ENCODE data around the gene SAE1.

DNA sequence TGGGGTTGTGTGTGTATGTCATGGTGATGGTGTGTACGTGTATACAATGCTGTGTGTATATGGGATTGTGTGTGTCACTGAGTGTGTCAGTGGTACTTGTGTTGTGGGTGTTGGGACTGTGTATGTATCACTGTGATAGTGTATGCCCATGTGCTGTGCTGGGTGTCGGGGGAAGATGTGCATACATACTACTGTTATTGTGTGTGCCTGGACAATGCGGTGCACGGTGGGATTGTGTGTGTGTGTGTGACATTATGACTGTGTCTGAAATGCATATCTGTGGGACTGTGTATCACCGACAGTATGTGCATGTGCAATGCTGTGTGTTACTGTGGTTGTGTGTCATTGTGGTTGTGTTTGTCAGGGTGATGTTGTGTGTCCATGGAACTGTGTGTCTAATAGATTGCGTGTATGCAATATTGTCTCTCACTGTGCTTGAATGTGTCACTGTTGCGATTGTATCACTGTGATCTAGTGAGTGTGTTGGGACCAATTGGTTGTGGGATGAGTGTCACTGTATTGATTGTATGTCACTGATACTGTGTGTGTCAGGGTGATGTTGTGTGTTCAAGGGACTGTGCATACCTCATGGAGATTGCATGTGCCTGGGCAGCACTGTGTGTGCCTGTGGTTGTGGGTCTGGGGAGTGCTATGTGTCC, 111.4 kb downstream of the SAE1 start:
- TF ChIP-seq, protein P1, sequence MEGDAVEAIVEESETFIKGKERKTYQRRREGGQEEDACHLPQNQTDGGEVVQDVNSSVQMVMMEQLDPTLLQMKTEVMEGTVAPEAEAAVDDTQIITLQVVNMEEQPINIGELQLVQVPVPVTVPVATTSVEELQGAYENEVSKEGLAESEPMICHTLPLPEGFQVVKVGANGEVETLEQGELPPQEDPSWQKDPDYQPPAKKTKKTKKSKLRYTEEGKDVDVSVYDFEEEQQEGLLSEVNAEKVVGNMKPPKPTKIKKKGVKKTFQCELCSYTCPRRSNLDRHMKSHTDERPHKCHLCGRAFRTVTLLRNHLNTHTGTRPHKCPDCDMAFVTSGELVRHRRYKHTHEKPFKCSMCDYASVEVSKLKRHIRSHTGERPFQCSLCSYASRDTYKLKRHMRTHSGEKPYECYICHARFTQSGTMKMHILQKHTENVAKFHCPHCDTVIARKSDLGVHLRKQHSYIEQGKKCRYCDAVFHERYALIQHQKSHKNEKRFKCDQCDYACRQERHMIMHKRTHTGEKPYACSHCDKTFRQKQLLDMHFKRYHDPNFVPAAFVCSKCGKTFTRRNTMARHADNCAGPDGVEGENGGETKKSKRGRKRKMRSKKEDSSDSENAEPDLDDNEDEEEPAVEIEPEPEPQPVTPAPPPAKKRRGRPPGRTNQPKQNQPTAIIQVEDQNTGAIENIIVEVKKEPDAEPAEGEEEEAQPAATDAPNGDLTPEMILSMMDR (IDR thresholded peaks at IDR 0.05), result no peak
- TF ChIP-seq EP300 (IDR thresholded peaks at IDR 0.05), result no peak
- no peak for TF ChIP-seq POLR2A (IDR thresholded peaks at IDR 0.05)
- no peak for TF ChIP-seq POLR2AphosphoS5 (IDR thresholded peaks at IDR 0.05)

Measured in stomach (tissue), 4 donors.